ENCODE data around the gene ISLR.
"Not testable (repeated sequence)": the region's sequence is repeated elsewhere in the genome, so short reads cannot be mapped to it uniquely, and the experiment has no call there.

The ISLR gene

GRCh38 chr15:74138642-74139041, 34.9 kb upstream of the ISLR start:
- no peak for DNase-seq

GRCh38 chr15:74141591-74141990, 31.9 kb upstream of the ISLR start:
- DNase-seq = no peak

- no peak for DNase-seq
Observed at GRCh38 chr15:74144153-74144775, 29.2 kb upstream of the ISLR start.

- no peak for DNase-seq
Observed at GRCh38 chr15:74146277-74146800, 27.2 kb upstream of the ISLR start.

- DNase-seq = no peak
Observed at GRCh38 chr15:74147051-74147450, 26.5 kb upstream of the ISLR start.

GRCh38 chr15:74155766-74156417, 17.6 kb upstream of the ISLR start:
- DNase-seq = no peak

GRCh38 chr15:74156678-74157411, 16.7 kb upstream of the ISLR start:
- DNase-seq = peak in 1 of 2 donors; percentile 44

- DNase-seq = no peak
Observed at GRCh38 chr15:74157868-74158827, 15.4 kb upstream of the ISLR start.

GRCh38 chr15:74158855-74159650, 14.5 kb upstream of the ISLR start:
- DNase-seq = no peak

GRCh38 chr15:74159773-74160172, 13.7 kb upstream of the ISLR start:
- no peak for DNase-seq

- DNase-seq = not testable (repeated sequence)
Observed at GRCh38 chr15:74160390-74160789, 13.1 kb upstream of the ISLR start.

GRCh38 chr15:74162195-74162536, 11.3 kb upstream of the ISLR start:
- DNase-seq = not testable (repeated sequence)

- DNase-seq = no peak
Observed at GRCh38 chr15:74165461-74165860, 8.0 kb upstream of the ISLR start.

GRCh38 chr15:74167891-74168331, 5.6 kb upstream of the ISLR start:
- no peak for DNase-seq

GRCh38 chr15:74168711-74169126, 4.8 kb upstream of the ISLR start:
- DNase-seq = no peak

GRCh38 chr15:74170071-74170844, 3.3 kb upstream of the ISLR start:
- no peak for DNase-seq

GRCh38 chr15:74170875-74171578, 2.5 kb upstream of the ISLR start:
- no peak for DNase-seq

GRCh38 chr15:74171965-74172541, 1.5 kb upstream of the ISLR start:
- DNase-seq = no peak

- DNase-seq = no peak
Observed at GRCh38 chr15:74172701-74173379, 670 bp upstream of the ISLR start.

All from hippocampal formation (tissue), 2 donors.